ENCODE results near the gene MXD3.

MXD3 gene

GRCh38 chr5:177338251-177339106 lies 26.8 kb upstream of the MXD3 start:
- CTCF ChIA-PET, result interaction anchor here (0.9 to 1.7 kb wide), 4 partner anchors 11 to 28 kb away, joined by 3 to 5 read pairs (median 4); no protein-coding TSS in a partner anchor
- no peak for TF ChIP-seq CTCF (IDR thresholded peaks at IDR 0.05; ENCODE audit: insufficient read depth, low read length, missing control alignments)
- DNase-seq (ENCODE audit: low read depth, low spot score), result no peak
- POLR2A ChIA-PET, result no interaction called here
- no peak overlapping the region for H3K4me3 ChIP-seq (ENCODE audit: low read depth, low read length)

GRCh38 chr5:177336603-177337494 lies 25.2 kb upstream of the MXD3 start:
- no peak overlapping the region for H3K4me3 ChIP-seq (ENCODE audit: low read depth, low read length)
- no peak for TF ChIP-seq CTCF (IDR thresholded peaks at IDR 0.05; ENCODE audit: insufficient read depth, low read length, missing control alignments)
- CTCF ChIA-PET, result interaction anchor here (1.0 to 1.7 kb wide), 7 partner anchors 8 to 225 kb away, joined by 3 to 5 read pairs (median 4); no protein-coding TSS in a partner anchor
- no peak for DNase-seq (ENCODE audit: low read depth, low spot score)
- POLR2A ChIA-PET, result interaction anchor here (0.6 to 0.8 kb wide), 2 partner anchors 12 to 14 kb away, joined by 3 to 4 read pairs; no protein-coding TSS in a partner anchor

GRCh38 chr5:177336112-177336511 lies 24.4 kb upstream of the MXD3 start:
- POLR2A ChIA-PET, result no interaction called here
- no peak for DNase-seq (ENCODE audit: low read depth, low spot score)
- TF ChIP-seq CTCF (IDR thresholded peaks at IDR 0.05; ENCODE audit: insufficient read depth, low read length, missing control alignments), result peak; percentile 49

GRCh38 chr5:177335701-177336065 lies 24.0 kb upstream of the MXD3 start:
- ChIA-PET CTCF (interaction anchor here (1.0 to 1.5 kb wide), 6 partner anchors 9 to 224 kb away, joined by 3 to 5 read pairs (median 4); no protein-coding TSS in a partner anchor), POLR2A (no interaction called here)
- H3K4me3 ChIP-seq (ENCODE audit: low read depth, low read length), result no peak overlapping the region
- TF ChIP-seq CTCF (IDR thresholded peaks at IDR 0.05; ENCODE audit: insufficient read depth, low read length, missing control alignments), result no peak
- no peak for DNase-seq (ENCODE audit: low read depth, low spot score)

More at GRCh38 chr5:177336112-177336511, 24.4 kb upstream of the MXD3 start:
- H3K4me3 ChIP-seq (ENCODE audit: low read depth, low read length), result no peak overlapping the region
- CTCF ChIA-PET, result interaction anchor here (1.0 to 1.5 kb wide), 7 partner anchors 9 to 225 kb away, joined by 3 to 5 read pairs (median 4); no protein-coding TSS in a partner anchor

GRCh38 chr5:177334781-177335700 lies 23.3 kb upstream of the MXD3 start:
- no peak for TF ChIP-seq CTCF (IDR thresholded peaks at IDR 0.05; ENCODE audit: insufficient read depth, low read length, missing control alignments)
- no peak for DNase-seq (ENCODE audit: low read depth, low spot score)
- ChIA-PET CTCF (interaction anchor here (0.6 to 2.1 kb wide), 9 partner anchors 10 to 221 kb away, joined by 3 to 9 read pairs (median 3); no protein-coding TSS in a partner anchor), POLR2A (no interaction called here)
- H3K4me3 ChIP-seq (ENCODE audit: low read depth, low read length), result no peak overlapping the region

Measured in AG04449 (cell line).